Suppressor macrophage (primary cell): Measurements from ENCODE around the gene SFXN5.
"Not testable (repeated sequence)": the region's sequence is repeated elsewhere in the genome, so short reads cannot be mapped to it uniquely, and the experiment has no call there.

Experiments used
- DNase-seq, 4 experiments: peaks; one replicate each; pipeline ENCODE4 v3.0.0-alpha.2; 2020 to 2022

Gene SFXN5

GRCh38 chr2:73078457-73079411, 7.2 kb upstream of the SFXN5 start:
- no peak for DNase-seq

- no peak for DNase-seq
Measured at GRCh38 chr2:73077424-73077795, 5.9 kb upstream of the SFXN5 start.

GRCh38 chr2:73076701-73077423, 5.3 kb upstream of the SFXN5 start:
- no peak for DNase-seq

- DNase-seq, result no peak
Measured at GRCh38 chr2:73075477-73076373, 4.2 kb upstream of the SFXN5 start.

- no peak for DNase-seq
Measured at GRCh38 chr2:73074110-73075069, 2.9 kb upstream of the SFXN5 start.

GRCh38 chr2:73072416-73072815, 904 bp upstream of the SFXN5 start:
- peak in 1 of 4 experiments; percentile 12 for DNase-seq

GRCh38 chr2:73072129-73072395, 550 bp upstream of the SFXN5 start:
- peak in 3 of 4 experiments; percentile 17 to 43 (median 37) for DNase-seq

- peak; percentile 17 to 65 (median 53) for DNase-seq
Measured at GRCh38 chr2:73070643-73071359, 711 bp downstream of the SFXN5 start.

GRCh38 chr2:73069855-73070642, 1.5 kb downstream of the SFXN5 start:
- DNase-seq, result peak; percentile 36 to 63 (median 58)

- peak in 3 of 4 experiments; percentile 42 to 49 (median 45) for DNase-seq
Measured at GRCh38 chr2:73069041-73069854, 2.3 kb downstream of the SFXN5 start.

GRCh38 chr2:73068147-73068546, 3.4 kb downstream of the SFXN5 start:
- DNase-seq, result no peak

GRCh38 chr2:73067043-73067442, 4.5 kb downstream of the SFXN5 start:
- DNase-seq, result no peak

GRCh38 chr2:73065070-73065469, 6.4 kb downstream of the SFXN5 start:
- DNase-seq, result not testable (repeated sequence)

GRCh38 chr2:73063909-73064875, 7.3 kb downstream of the SFXN5 start:
- DNase-seq, result no peak

- DNase-seq, result no peak
Measured at GRCh38 chr2:73063472-73063871, 8.0 kb downstream of the SFXN5 start.

GRCh38 chr2:73059106-73059505, 12.4 kb downstream of the SFXN5 start:
- DNase-seq, result no peak

- no peak for DNase-seq
Measured at GRCh38 chr2:73054980-73055379, 16.5 kb downstream of the SFXN5 start.
